Ascending aorta (tissue), 2 donors: Measurements from ENCODE around the gene GRPEL2. TPM values are rescaled to one million over a fixed set of nuclear protein-coding genes. Genes with fewer than 3 reads are reported as not detected.

Source experiments
- DNase-seq, 2 donors: peaks; one replicate each; pipeline ENCODE4 v3.0.0-alpha.2; 2019; ENCODE audit warnings: low spot score in 2 of 2
- H3K27ac ChIP-seq, 2 donors: fragments of 200-600 bp; sonication (generic); one replicate each; pipeline ENCODE4 v1.5.1; 2016 to 2017; ENCODE audit warnings: mild to moderate bottlenecking in 1 of 2
- H3K27me3 ChIP-seq: fragments of 200-600 bp; sonication (generic); one replicate; pipeline ENCODE4 v1.5.1; 2017
- H3K36me3 ChIP-seq, 2 donors: fragments of 200-600 bp; sonication (generic); one replicate each; pipeline ENCODE4 v1.5.1; 2016
- H3K4me1 ChIP-seq, 2 donors: fragments of 200-600 bp; sonication (generic); one replicate each; pipeline ENCODE4 v1.5.1; 2016 to 2017; ENCODE audit warnings: mild to moderate bottlenecking in 1 of 2
- H3K4me3 ChIP-seq, 2 donors: fragments of 200-600 bp; sonication (generic); one replicate each; pipeline ENCODE4 v1.5.1; 2016 to 2017; ENCODE audit warnings: mild to moderate bottlenecking in 1 of 2
- H3K9me3 ChIP-seq, 2 donors: fragments of 200-600 bp; sonication (generic); one replicate each; pipeline ENCODE4 v1.5.1; 2016
- intact Hi-C: fragments of 100-400 bp; cut with DNase I; formaldehyde crosslinking; loops from one replicate; pipeline ENCODE4 v1.15.1; 2023
- total RNA-seq: library from RNA; depleted of rRNA; stranded (reverse); fragments of >200 nt; gene quantifications from one replicate; pipeline ENCODE4 v1.1.0, GENCODE V29; 2016
- TF ChIP-seq, protein P1 (sequence below), 3 experiments: fragments of 200-600 bp in 2 of 3; fragments of 450-650 bp in 1 of 3; sonication (generic) in 2 of 3; IDR thresholded peaks; one replicate each; pipeline ENCODE4 v1.5.1; 2016 to 2019; ENCODE audit warnings: antibody characterized with exemption in 3 of 3, mild to moderate bottlenecking in 1 of 3, moderate library complexity in 1 of 3

The GRPEL2 gene, protein sequence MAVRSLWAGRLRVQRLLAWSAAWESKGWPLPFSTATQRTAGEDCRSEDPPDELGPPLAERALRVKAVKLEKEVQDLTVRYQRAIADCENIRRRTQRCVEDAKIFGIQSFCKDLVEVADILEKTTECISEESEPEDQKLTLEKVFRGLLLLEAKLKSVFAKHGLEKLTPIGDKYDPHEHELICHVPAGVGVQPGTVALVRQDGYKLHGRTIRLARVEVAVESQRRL
- total RNA-seq, result 7.8 TPM

DNA sequence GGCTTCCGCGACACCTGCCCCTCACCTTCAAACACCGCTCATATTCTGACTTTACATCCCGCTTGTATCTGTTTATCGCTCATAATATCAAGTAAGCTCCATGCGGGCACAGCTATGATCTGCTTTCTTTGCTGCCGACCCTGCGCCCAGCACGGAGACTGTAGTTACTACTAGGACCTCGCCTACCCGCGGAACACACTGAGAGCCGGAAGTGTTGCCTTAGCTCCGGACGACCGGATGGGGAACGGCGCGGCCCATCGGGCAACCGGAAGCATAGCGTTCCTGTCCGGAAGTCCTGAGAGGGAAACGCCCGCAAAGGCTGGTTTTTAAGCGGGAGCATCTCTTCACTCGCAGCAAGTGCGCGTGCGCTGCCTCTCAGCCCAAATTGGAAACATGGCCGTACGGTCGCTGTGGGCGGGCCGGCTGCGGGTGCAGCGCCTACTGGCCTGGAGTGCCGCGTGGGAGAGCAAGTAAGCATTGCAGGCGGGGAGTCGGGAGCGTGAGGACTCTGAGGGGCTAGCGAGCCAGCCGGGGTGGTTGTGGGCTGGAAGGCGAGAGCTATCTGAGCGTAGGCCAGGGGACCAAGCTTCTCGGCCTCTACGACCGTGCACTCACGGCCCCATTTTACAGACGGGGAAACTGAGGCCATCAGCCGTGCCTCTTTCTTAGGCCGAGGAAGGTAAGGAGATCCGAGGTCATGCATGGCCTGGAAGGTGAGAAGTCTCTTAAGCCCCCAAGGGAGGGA is at the start of gene GRPEL2:
GRPEL2 (plus strand) TSS at position 353 of the 745 bp plus-strand sequence; CDS start at position 394, 41 bp downstream.
- Histone ChIP-seq H3K27me3 (no peaks in the 10 kb centered on the region), H3K36me3 (peaks cover 15 to 24% of the 10 kb centered on the region in 2 donors), H3K4me3 (peak within 1 kb of the TSS; percentile 70 to 76), H3K27ac (peak within 1 kb of the TSS; percentile 71 to 80), H3K9me3 (no peaks in the 10 kb centered on the region), H3K4me1 (peaks cover 0 to 8% of the 10 kb centered on the region in 2 donors)
- TF ChIP-seq, protein P1, sequence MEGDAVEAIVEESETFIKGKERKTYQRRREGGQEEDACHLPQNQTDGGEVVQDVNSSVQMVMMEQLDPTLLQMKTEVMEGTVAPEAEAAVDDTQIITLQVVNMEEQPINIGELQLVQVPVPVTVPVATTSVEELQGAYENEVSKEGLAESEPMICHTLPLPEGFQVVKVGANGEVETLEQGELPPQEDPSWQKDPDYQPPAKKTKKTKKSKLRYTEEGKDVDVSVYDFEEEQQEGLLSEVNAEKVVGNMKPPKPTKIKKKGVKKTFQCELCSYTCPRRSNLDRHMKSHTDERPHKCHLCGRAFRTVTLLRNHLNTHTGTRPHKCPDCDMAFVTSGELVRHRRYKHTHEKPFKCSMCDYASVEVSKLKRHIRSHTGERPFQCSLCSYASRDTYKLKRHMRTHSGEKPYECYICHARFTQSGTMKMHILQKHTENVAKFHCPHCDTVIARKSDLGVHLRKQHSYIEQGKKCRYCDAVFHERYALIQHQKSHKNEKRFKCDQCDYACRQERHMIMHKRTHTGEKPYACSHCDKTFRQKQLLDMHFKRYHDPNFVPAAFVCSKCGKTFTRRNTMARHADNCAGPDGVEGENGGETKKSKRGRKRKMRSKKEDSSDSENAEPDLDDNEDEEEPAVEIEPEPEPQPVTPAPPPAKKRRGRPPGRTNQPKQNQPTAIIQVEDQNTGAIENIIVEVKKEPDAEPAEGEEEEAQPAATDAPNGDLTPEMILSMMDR (IDR thresholded peaks at IDR 0.05), result no peak
- peak; percentile 74 to 98 for DNase-seq
- intact Hi-C loops, result loop anchor here (1.0 to 10.0 kb wide), 2 partner anchors 12 to 201 kb away; partner anchors contain the start of gene ABLIM3

GRCh38 chr5:149297340-149298025 is 47.8 kb upstream of the GRPEL2 start:
- H3K9me3 ChIP-seq, result no peaks in the 10 kb centered on the region
- intact Hi-C loops, result no loop called here
- no peak for DNase-seq
- no peak overlapping the region for H3K27ac ChIP-seq
- TF ChIP-seq, protein P1 (IDR thresholded peaks at IDR 0.05), result no peak
- no peaks in the 10 kb centered on the region for H3K36me3 ChIP-seq
- H3K4me3 ChIP-seq, result no peak overlapping the region
- no peaks in the 10 kb centered on the region for H3K4me1 ChIP-seq
- no peaks in the 10 kb centered on the region for H3K27me3 ChIP-seq

- Histone ChIP-seq H3K4me1 (no peaks in the 10 kb centered on the region), H3K27ac (no peak overlapping the region), H3K9me3 (no peaks in the 10 kb centered on the region), H3K36me3 (no peaks in the 10 kb centered on the region), H3K4me3 (no peak overlapping the region), H3K27me3 (no peaks in the 10 kb centered on the region)
- intact Hi-C loops, result no loop called here
- no peak for DNase-seq
- TF ChIP-seq, protein P1 (IDR thresholded peaks at IDR 0.05), result no peak
These were observed 47.1 kb upstream of the GRPEL2 start for GRCh38 chr5:149298163-149298562.

- intact Hi-C loops, result no loop called here
- DNase-seq, result no peak
- TF ChIP-seq, protein P1 (IDR thresholded peaks at IDR 0.05), result no peak
- Histone ChIP-seq H3K36me3 (no peaks in the 10 kb centered on the region), H3K4me3 (no peak overlapping the region), H3K27me3 (no peaks in the 10 kb centered on the region), H3K9me3 (no peaks in the 10 kb centered on the region), H3K27ac (peak overlapping the region in 1 of 2 donors; percentile 9), H3K4me1 (no peaks in the 10 kb centered on the region)
These were observed 46.4 kb upstream of the GRPEL2 start for GRCh38 chr5:149298842-149299404.

GRCh38 chr5:149299451-149300054 is 45.7 kb upstream of the GRPEL2 start:
- Histone ChIP-seq H3K9me3 (no peaks in the 10 kb centered on the region), H3K27ac (peak overlapping the region in 1 of 2 donors; percentile 9)

More at GRCh38 chr5:149299451-149300054, 45.7 kb upstream of the GRPEL2 start:
- no peaks in the 10 kb centered on the region for H3K4me1 ChIP-seq
- H3K27me3 ChIP-seq, result no peaks in the 10 kb centered on the region
- DNase-seq, result no peak
- no peak overlapping the region for H3K4me3 ChIP-seq
- TF ChIP-seq, protein P1 (IDR thresholded peaks at IDR 0.05), result no peak
- no peaks in the 10 kb centered on the region for H3K36me3 ChIP-seq
- intact Hi-C loops, result no loop called here
